Kidney (tissue), 14 donors: ENCODE results near the gene SART1. TPM values are rescaled to one million over a fixed set of nuclear protein-coding genes. Genes with fewer than 3 reads are reported as not detected.

ENCODE experiments used
- DNase-seq, 5 donors: peaks; one replicate each; pipeline ENCODE4 v3.0.0-alpha.2; 2013 to 2020
- FAIRE-seq: peaks from 2 replicates; lab custom pipeline; 2012; peaks lifted over from hg19 to GRCh38; lab: Jason Lieb, UNC
- H3K27ac ChIP-seq, 2 donors: one replicate each; pipeline ENCODE4 v1.7.0; 2013; ENCODE audit warnings: low read depth in 2 of 2, low read length in 2 of 2, inconsistent platforms in 1 of 2
- H3K27me3 ChIP-seq: one replicate; pipeline ENCODE4 v1.7.1; 2013; ENCODE audit warnings: low read length, inconsistent platforms; ENCODE audit not compliant: control insufficient read depth, insufficient read depth
- H3K36me3 ChIP-seq, 3 donors: one replicate each; pipeline versions ENCODE4 v1.7.0 to v1.7.1; 2013; ENCODE audit warnings: low read length in 3 of 3, control low read depth in 1 of 3, inconsistent platforms in 1 of 3; ENCODE audit not compliant: insufficient read depth in 3 of 3, control insufficient read depth in 2 of 3
- H3K4me1 ChIP-seq, 3 donors: one replicate each; pipeline versions ENCODE4 v1.7.0 to v1.7.1; 2013; ENCODE audit warnings: low read length in 3 of 3, inconsistent platforms in 1 of 3, low read depth in 1 of 3; ENCODE audit not compliant: control insufficient read depth in 2 of 3, insufficient read depth in 2 of 3
- H3K4me3 ChIP-seq, 3 donors: one replicate each; pipeline versions ENCODE4 v1.7.0 to v1.8.1; 2013; ENCODE audit warnings: low read length in 3 of 3, control low read depth in 1 of 3, inconsistent platforms in 1 of 3
- H3K9ac ChIP-seq, 3 donors: one replicate each; pipeline versions ENCODE4 v1.7.0 to v1.7.1; 2013; ENCODE audit warnings: low read length in 3 of 3, control low read depth in 1 of 3, inconsistent platforms in 1 of 3
- H3K9me3 ChIP-seq, 3 donors: one replicate each; pipeline versions ENCODE4 v1.7.0 to v1.7.1; 2013; ENCODE audit warnings: low read length in 3 of 3, control low read depth in 1 of 3, inconsistent platforms in 1 of 3; ENCODE audit not compliant: control insufficient read depth in 2 of 3, insufficient read depth in 1 of 3
- intact Hi-C: fragments of 100-400 bp; cut with DNase I; formaldehyde crosslinking; loops from one replicate; pipeline ENCODE4 v1.11.1; 2022
- polyA plus RNA-seq: library from polyadenylated mRNA; stranded (reverse); fragments of 350-450 nt; fragmentation: Illumina TruSeq; extraction: RNeasy Lipid Tissue Mini Kit (QIAGEN cat#74804); gene quantifications from one replicate; pipeline ENCODE4 v1.2.3, GENCODE V29; 2014; ENCODE audit warnings: low read depth, low replicate concordance; ENCODE audit not compliant: insufficient read depth
- total RNA-seq: library from RNA; stranded (reverse); fragmentation: NEBNext Ultra II Directional; extraction: Animal tissue kit (Norgen Biotek cat#: 25700); gene quantifications from one replicate; pipeline ENCODE4 v1.2.1, GENCODE V29; 2021
- TF ChIP-seq, protein P1 (sequence below): IDR thresholded peaks from 3 replicates; pipeline ENCODE4 v1.5.1; 2012; ENCODE audit warnings: mild to moderate bottlenecking, moderate library complexity, borderline replicate concordance; ENCODE audit not compliant: insufficient read depth; ENCODE audit errors: extremely low read depth
- donor health status: control.
- donor health status: control.
- donor health status: control.
- donor health status: control.
- donor health status: control.
- donor health status: DM: yes; HTN: yes; CAD: no.
- donor health status: Normal renal cell carcinoma (clear cell type).

SART1 gene
- total and polyA plus RNA-seq, 2 donors from 2014 or later, result 48.6 to 48.7 TPM

DNA sequence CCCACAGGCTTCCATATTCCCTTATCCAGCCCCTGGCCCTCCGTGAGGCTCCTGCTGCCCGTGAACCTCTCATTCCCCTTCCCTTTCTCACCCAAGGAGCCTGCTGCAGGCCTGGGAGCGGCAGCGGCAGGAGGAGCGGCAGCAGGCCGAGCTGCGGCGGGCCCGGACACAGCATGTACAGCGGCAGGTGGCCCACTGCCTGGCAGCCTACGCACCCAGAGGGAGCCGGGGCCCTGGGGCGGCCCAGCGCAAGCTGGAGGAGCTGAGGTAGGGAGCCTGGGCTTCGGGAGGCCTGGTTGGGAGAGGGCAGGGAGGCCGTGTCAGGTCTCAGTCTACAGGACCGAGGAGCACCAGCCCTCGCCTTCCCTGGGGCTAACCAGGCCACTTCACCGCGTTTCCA, 8.1 kb upstream of the SART1 start:
- Histone ChIP-seq H3K27me3 (no peaks in the 10 kb centered on the region), H3K36me3 (no peaks in the 10 kb centered on the region), H3K9me3 (no peaks in the 10 kb centered on the region), H3K9ac (no peak overlapping the region), H3K4me3 (no peak overlapping the region), H3K4me1 (no peaks in the 10 kb centered on the region), H3K27ac (no peak overlapping the region)
- intact Hi-C loops, result no loop called here
- FAIRE-seq (no peak), DNase-seq (peak in 1 of 5 donors; percentile 68)
- TF ChIP-seq, protein P1, sequence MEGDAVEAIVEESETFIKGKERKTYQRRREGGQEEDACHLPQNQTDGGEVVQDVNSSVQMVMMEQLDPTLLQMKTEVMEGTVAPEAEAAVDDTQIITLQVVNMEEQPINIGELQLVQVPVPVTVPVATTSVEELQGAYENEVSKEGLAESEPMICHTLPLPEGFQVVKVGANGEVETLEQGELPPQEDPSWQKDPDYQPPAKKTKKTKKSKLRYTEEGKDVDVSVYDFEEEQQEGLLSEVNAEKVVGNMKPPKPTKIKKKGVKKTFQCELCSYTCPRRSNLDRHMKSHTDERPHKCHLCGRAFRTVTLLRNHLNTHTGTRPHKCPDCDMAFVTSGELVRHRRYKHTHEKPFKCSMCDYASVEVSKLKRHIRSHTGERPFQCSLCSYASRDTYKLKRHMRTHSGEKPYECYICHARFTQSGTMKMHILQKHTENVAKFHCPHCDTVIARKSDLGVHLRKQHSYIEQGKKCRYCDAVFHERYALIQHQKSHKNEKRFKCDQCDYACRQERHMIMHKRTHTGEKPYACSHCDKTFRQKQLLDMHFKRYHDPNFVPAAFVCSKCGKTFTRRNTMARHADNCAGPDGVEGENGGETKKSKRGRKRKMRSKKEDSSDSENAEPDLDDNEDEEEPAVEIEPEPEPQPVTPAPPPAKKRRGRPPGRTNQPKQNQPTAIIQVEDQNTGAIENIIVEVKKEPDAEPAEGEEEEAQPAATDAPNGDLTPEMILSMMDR, result no peak

DNA sequence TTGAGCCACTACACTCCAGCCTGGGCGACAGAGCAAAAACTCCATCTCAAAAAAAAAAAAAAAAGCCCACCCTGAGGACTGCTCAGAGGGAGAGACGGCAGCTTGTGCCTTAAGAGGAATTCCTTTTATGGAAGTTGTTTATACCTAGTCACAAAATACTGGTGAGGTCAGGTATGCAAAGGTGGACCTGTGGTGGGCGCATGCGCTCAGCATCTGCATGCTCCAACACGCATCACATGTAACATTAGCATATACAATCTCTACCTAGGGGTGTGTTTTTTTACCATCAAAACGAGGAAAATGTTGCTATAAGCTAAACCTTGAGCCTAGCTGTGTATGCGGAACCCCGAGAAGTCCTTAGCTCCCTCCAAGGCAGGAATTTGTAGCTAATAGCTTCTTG, 6.8 kb upstream of the SART1 start:
- FAIRE-seq (no peak), DNase-seq (no peak)
- intact Hi-C loops, result no loop called here

DNA sequence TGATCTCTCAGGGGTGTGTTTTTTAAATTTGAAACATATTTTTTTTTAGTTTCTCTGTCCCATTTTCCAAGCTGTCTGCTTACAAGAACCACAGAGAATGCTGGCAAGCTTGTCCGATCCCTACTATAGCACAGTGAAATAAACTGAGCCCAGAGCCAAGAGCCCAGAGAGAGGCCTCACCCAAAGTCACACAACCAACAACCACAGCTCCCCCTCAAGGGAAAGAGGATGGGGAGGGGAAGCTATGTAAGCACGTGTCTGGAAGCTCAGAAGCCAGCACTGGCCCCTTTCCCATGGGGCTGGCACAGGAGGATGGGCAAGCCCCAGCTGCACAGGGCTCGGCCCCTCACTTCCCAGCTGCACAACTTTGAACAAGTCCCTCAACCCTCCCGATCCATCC, 3.2 kb upstream of the SART1 start:
- intact Hi-C loops, result no loop called here
- FAIRE-seq, result no peak

More for the DNA sequence above, 6.8 kb upstream of the SART1 start:
- H3K4me3 ChIP-seq, result no peak overlapping the region
- TF ChIP-seq, protein P1, result no peak
- no peak overlapping the region for H3K9ac ChIP-seq
- H3K9me3 ChIP-seq, result no peaks in the 10 kb centered on the region
- H3K27me3 ChIP-seq, result no peaks in the 10 kb centered on the region
- no peaks in the 10 kb centered on the region for H3K4me1 ChIP-seq
- no peak overlapping the region for H3K27ac ChIP-seq
- H3K36me3 ChIP-seq, result no peaks in the 10 kb centered on the region

More for the DNA sequence above, 3.2 kb upstream of the SART1 start:
- peaks cover 3 to 10% (median 9%) of the 10 kb centered on the region in 3 donors for H3K4me1 ChIP-seq
- H3K9me3 ChIP-seq, result no peaks in the 10 kb centered on the region
- no peaks in the 10 kb centered on the region for H3K36me3 ChIP-seq
- no peak overlapping the region for H3K27ac ChIP-seq
- TF ChIP-seq, protein P1, result no peak
- no peak overlapping the region for H3K4me3 ChIP-seq
- no peak overlapping the region for H3K9ac ChIP-seq
- no peaks in the 10 kb centered on the region for H3K27me3 ChIP-seq
- DNase-seq, result no peak
